Endothelial cell of umbilical vein (primary cell): ENCODE results near the gene GTF2IRD1. TPM values are rescaled to one million over a fixed set of nuclear protein-coding genes. Genes with fewer than 3 reads are reported as not detected.

ENCODE experiments used
- Bru-seq: library from RNA; stranded (reverse); fragments of 400-500 nt; gene quantifications from one replicate; lab custom pipeline; 2021; lab: Mats Ljungman, UMichigan
- BruChase-seq, 2 experiments: library from RNA; stranded (reverse); fragments of 400-500 nt; gene quantifications; one replicate each; lab custom pipeline; 2021; lab: Mats Ljungman, UMichigan
- BruUV-seq: library from RNA; stranded (reverse); fragments of 400-500 nt; replicated peaks from 2 replicates; lab custom pipeline; 2021; lab: Mats Ljungman, UMichigan
- CTCF ChIA-PET: fragments of 300-600, 350-600 bp; sonication (Branson Sonifier 250); formaldehyde crosslinking; loops from one replicate; lab custom pipeline; 2021; ENCODE audit warnings: antibody characterized with exemption, inconsistent platforms; lab: Charles Lee
- POLR2A ChIA-PET: fragments of 300-600, 350-600 bp; sonication (Branson Sonifier 250); formaldehyde crosslinking; loops from one replicate; lab custom pipeline; 2021; ENCODE audit warnings: antibody characterized with exemption, inconsistent platforms; lab: Charles Lee
- DNase-seq: peaks from one replicate; pipeline ENCODE4 v3.0.0-alpha.2; 2011; ENCODE audit warnings: low read depth, low spot score
- FAIRE-seq: peaks from 2 replicates; lab custom pipeline; 2011; peaks lifted over from hg19 to GRCh38; lab: Jason Lieb, UNC
- H2AFZ ChIP-seq: 2 replicates; pipeline ENCODE4 v1.6.0; 2012; ENCODE audit warnings: low read depth, low read length, control low read depth, inconsistent platforms
- H3K27ac ChIP-seq: 2 replicates; pipeline ENCODE4 v1.5.1; 2011; ENCODE audit warnings: low read depth, mild to moderate bottlenecking, control low read depth, low read length, moderate library complexity; ENCODE audit not compliant: insufficient read depth
- H3K27me3 ChIP-seq, 2 experiments: 2 replicates each; pipeline versions ENCODE4 v1.6.0 to v1.6.1; 2011; ENCODE audit warnings: low read length in 2 of 2, mixed read lengths in 1 of 2; ENCODE audit not compliant: control insufficient read depth in 2 of 2, insufficient read depth in 2 of 2
- H3K36me3 ChIP-seq, 2 experiments: 2 replicates in 1 of 2; 3 replicates in 1 of 2; pipeline ENCODE4 v1.5.1; 2011; ENCODE audit warnings: low read length in 2 of 2, mild to moderate bottlenecking in 1 of 2, moderate library complexity in 1 of 2; ENCODE audit not compliant: control insufficient read depth in 2 of 2, insufficient read depth in 2 of 2; ENCODE audit errors: extremely low read depth in 1 of 2
- H3K4me1 ChIP-seq: 3 replicates; pipeline ENCODE4 v1.5.1; 2011; ENCODE audit warnings: mild to moderate bottlenecking, low read length; ENCODE audit not compliant: control insufficient read depth, insufficient read depth; ENCODE audit errors: extremely low read depth
- H3K4me2 ChIP-seq: 2 replicates; pipeline ENCODE4 v1.6.1; 2011; ENCODE audit warnings: low read length, control low read depth, mixed read lengths; ENCODE audit not compliant: insufficient read depth
- H3K4me3 ChIP-seq, 3 experiments: fragments of 200-600 bp in 1 of 3; sonication (generic), shearing (Covaris generic) in 1 of 3; replicated peaks in 1 of 3; 2 replicates each; pipeline ENCODE4 v1.5.1; 2011 to 2016; ENCODE audit warnings: control low read depth in 3 of 3, low read length in 3 of 3, mild to moderate bottlenecking in 2 of 3, inconsistent platforms in 1 of 3, low read depth in 1 of 3, moderate library complexity in 1 of 3; ENCODE audit not compliant: insufficient read depth in 1 of 3
- H3K79me2 ChIP-seq: 2 replicates; pipeline ENCODE4 v1.6.0; 2012; ENCODE audit warnings: low read length, inconsistent platforms; ENCODE audit not compliant: control insufficient read depth, insufficient read depth
- H3K9ac ChIP-seq: replicated peaks from 2 replicates; pipeline ENCODE3; 2011; ENCODE audit warnings: low read length, control low read depth; ENCODE audit not compliant: insufficient read depth; ENCODE audit errors: extremely low read depth
- H3K9me1 ChIP-seq: replicated peaks from 3 replicates; pipeline ENCODE4 v1.6.0; 2011; ENCODE audit warnings: mild to moderate bottlenecking, low read length; ENCODE audit not compliant: control insufficient read depth, insufficient read depth; ENCODE audit errors: extremely low read depth
- H3K9me3 ChIP-seq: replicated peaks from 2 replicates; pipeline ENCODE4 v1.5.1; 2012; ENCODE audit warnings: low read length, inconsistent platforms; ENCODE audit not compliant: control insufficient read depth, insufficient read depth
- H4K20me1 ChIP-seq: replicated peaks from 2 replicates; pipeline ENCODE3; 2011; ENCODE audit warnings: mild to moderate bottlenecking, low read length; ENCODE audit not compliant: control insufficient read depth, insufficient read depth; ENCODE audit errors: extremely low read depth
- CTCF ChIP-seq, 2 donors: IDR thresholded peaks; 1 replicate in 1 of 2; 2 replicates in 1 of 2; pipeline ENCODE4 v1.5.1; 2011; ENCODE audit warnings: low read length in 2 of 2, mild to moderate bottlenecking in 2 of 2, moderate library complexity in 2 of 2, control low read depth in 1 of 2, inconsistent platforms in 1 of 2, low read depth in 1 of 2; ENCODE audit not compliant: insufficient read depth in 1 of 2; ENCODE audit errors: extremely low read depth in 1 of 2
- EZH2 ChIP-seq: IDR thresholded peaks from 2 replicates; pipeline ENCODE4 v1.6.1; 2012; ENCODE audit warnings: borderline replicate concordance, low read depth, mild to moderate bottlenecking, moderate library complexity, low read length, inconsistent platforms; ENCODE audit not compliant: severe bottlenecking
- FOS ChIP-seq: IDR thresholded peaks from 2 replicates; pipeline ENCODE4 v1.6.1; 2011; ENCODE audit warnings: mild to moderate bottlenecking, low read length, moderate library complexity, borderline replicate concordance; ENCODE audit not compliant: insufficient read depth
- GATA2 ChIP-seq: IDR thresholded peaks from 2 replicates; pipeline ENCODE4 v1.7.0; 2011; ENCODE audit warnings: low read depth, mild to moderate bottlenecking, moderate library complexity, mixed read lengths, low read length; ENCODE audit not compliant: insufficient read length, insufficient read depth
- JUN ChIP-seq: IDR thresholded peaks from 2 replicates; pipeline ENCODE4 v1.6.1; 2011; ENCODE audit warnings: borderline replicate concordance, low read depth; ENCODE audit not compliant: insufficient read length, insufficient read depth
- MAX ChIP-seq: IDR thresholded peaks from 2 replicates; pipeline ENCODE4 v1.6.1; 2011; ENCODE audit not compliant: insufficient read depth, insufficient read length
- MYC ChIP-seq: IDR thresholded peaks from one replicate; pipeline ENCODE4 v1.6.1; 2011; ENCODE audit warnings: mild to moderate bottlenecking, low read depth, low read length
- POLR2A ChIP-seq: IDR thresholded peaks from 2 replicates; pipeline ENCODE4 v1.6.1; 2012; ENCODE audit warnings: low read depth, mild to moderate bottlenecking, control low read depth, low read length
- POLR2AphosphoS5 ChIP-seq: IDR thresholded peaks from 2 replicates; pipeline ENCODE4 v1.6.1; 2012; ENCODE audit warnings: low read depth, mild to moderate bottlenecking, control low read depth, low read length, moderate library complexity; ENCODE audit not compliant: insufficient read depth
- dilution Hi-C: fragments of 300-500 bp; cut with MboI; formaldehyde crosslinking; loops from one replicate; pipeline ENCODE4 v1.15.0; 2019; ENCODE audit warnings: low sequenced_read_pairs; ENCODE audit not compliant: extremely low pct_ligation_motif_present
- intact Hi-C: fragments of 100-400 bp; cut with micrococcal nuclease; formaldehyde crosslinking; loops from one replicate; pipeline ENCODE4 v1.10.0; 2022
- long read RNA-seq: library from polyadenylated mRNA; stranded (forward); transcript quantifications from one replicate; pipeline ENCODE4 v2.0.0, GENCODE V29; 2021
- polyA minus RNA-seq, 3 experiments: library from RNA; depleted of rRNA, polyadenylated mRNA; stranded (reverse); fragments of >200 nt; gene quantifications; 1 replicate in 1 of 3; 2 replicates in 2 of 3; pipeline ENCODE4 v1.2.3, GENCODE V29; 2011
- polyA plus RNA-seq, 4 experiments: library from polyadenylated mRNA; depleted of rRNA in 3 of 4; stranded (reverse) in 3 of 4; unstranded in 1 of 4; fragments of >200 nt; gene quantifications; 2 replicates each; pipeline versions ENCODE4 v1.2.1 to v1.2.3, GENCODE V29; 2011 to 2012; ENCODE audit warnings: missing spikeins in 1 of 4
- total RNA-seq: library from RNA; stranded (reverse); gene quantifications from 2 replicates; pipeline ENCODE4 v1.2.3, GENCODE V29; 2021

The GTF2IRD1 gene
- total RNA-seq = 24.2 and 24.7 TPM in 2 replicates
- polyA plus RNA-seq = 14.0 and 14.2 TPM in 2 replicates
- 16.7 and 18.1 TPM in 2 replicates for polyA plus RNA-seq (2011; cell fraction: cytosol; rRNA removed)
- 24.0 and 31.5 TPM in 2 replicates for polyA plus RNA-seq (2011; cell fraction: nucleus; rRNA removed)
- 18.6 and 26.7 TPM in 2 replicates for polyA plus RNA-seq (2012)
- 15.7 and 18.3 TPM in 2 replicates for polyA minus RNA-seq
- 38.5 TPM for polyA minus RNA-seq (2011; cell fraction: cytosol; rRNA and poly(A)+ RNA removed)
- polyA minus RNA-seq (2011; cell fraction: nucleus; rRNA and poly(A)+ RNA removed) = 12.3 and 16.7 TPM in 2 replicates
- Bru-seq, nascent RNA = percentile 56 among the genes with signal in this experiment
- percentile 65 among the genes with signal in this experiment for BruChase-seq, experiment 1, labeled RNA remaining after a 6-hour chase
- percentile 64 among the genes with signal in this experiment for BruChase-seq, experiment 2, labeled RNA remaining after a 2-hour chase
- long read RNA-seq, partial matches to known transcripts = 8 of 23 reads
- long read RNA-seq, other reads (novel, unspliced or antisense) = 9 of 23 reads

- H3K4me1 ChIP-seq = peaks cover 9% of the 10 kb centered on the region
- H3K4me2 ChIP-seq = peak within 1 kb of the TSS; percentile 54
- BruUV-seq = no TSS peak
- peaks cover 8% of the 10 kb centered on the region for H3K79me2 ChIP-seq
- CTCF ChIA-PET = no interaction called here
- no peaks in the 10 kb centered on the region for H4K20me1 ChIP-seq
- H2AFZ ChIP-seq = peak within 1 kb of the TSS; percentile 91
- TF ChIP-seq JUN (no peak), POLR2AphosphoS5 (peak; percentile 40)
- H3K27ac ChIP-seq = peak within 1 kb of the TSS; percentile 40
- no peaks in the 10 kb centered on the region for H3K27me3 ChIP-seq
- dilution Hi-C loops = no loop called here
- DNase-seq = peak; percentile 58
- H3K4me3 ChIP-seq = peak within 1 kb of the TSS; percentile 49 to 76 (median 50)
- peak; percentile 69 for FAIRE-seq
- POLR2A ChIA-PET = no interaction called here
- H3K36me3 ChIP-seq = no peaks in the 10 kb centered on the region
- H3K9ac ChIP-seq = peak within 1 kb of the TSS; percentile 66
- no peaks in the 10 kb centered on the region for H3K9me3 ChIP-seq
- no peaks in the 10 kb centered on the region for H3K9me1 ChIP-seq
- intact Hi-C loops = loop anchor here (10.0 kb wide), 1 partner anchor 201 kb away; the partner anchor contains the start of gene GTF2I
Observed at GRCh38 chr7:74453322-74454011, at the start of gene GTF2IRD1. Gene GTF2IRD1, plus strand, starts transcription at chr7:74453906. Its CDS starts 54,175 bp downstream, at chr7:74508081.

GRCh38 chr7:74404388-74404700 is 49.4 kb upstream of the GTF2IRD1 start:
- Histone ChIP-seq H3K9me1 (no peaks in the 10 kb centered on the region), H3K36me3 (peaks cover 0 to 16% of the 10 kb centered on the region in 2 experiments), H3K79me2 (no peaks in the 10 kb centered on the region), H3K9me3 (no peaks in the 10 kb centered on the region), H4K20me1 (no peaks in the 10 kb centered on the region), H3K4me1 (no peaks in the 10 kb centered on the region), H3K27ac (no peak overlapping the region), H2AFZ (no peak overlapping the region), H3K4me2 (no peak overlapping the region), H3K4me3 (no peak overlapping the region), H3K27me3 (no peaks in the 10 kb centered on the region), H3K9ac (no peak overlapping the region)
- TF ChIP-seq POLR2AphosphoS5 = no peak
- no peak for TF ChIP-seq MYC
- no peak for TF ChIP-seq FOS
- no peak for TF ChIP-seq POLR2A
- TF ChIP-seq JUN = no peak
- no peak for TF ChIP-seq EZH2
- no peak for TF ChIP-seq CTCF (IDR thresholded peaks at IDR 0.05; ENCODE audit: extremely low read depth in 1 of 2, insufficient read depth in 1 of 2, low read depth in 1 of 2, low read length in 2 of 2)
- no peak for TF ChIP-seq GATA2
- no peak for TF ChIP-seq MAX
- ChIA-PET POLR2A (no interaction called here), CTCF (interaction anchor here (2.1 kb wide), 1 partner anchor 198 kb away, joined by 15 read pairs; no protein-coding TSS in a partner anchor)
- no TSS peak for BruUV-seq
- dilution Hi-C loops (no loop called here), intact Hi-C loops (no loop called here)
- FAIRE-seq (no peak), DNase-seq (no peak)
